PC-9 (cell line): Measurements from ENCODE around the gene DUSP16.

Source experiments
- CTCF ChIP-seq: fragments of 200-600 bp; sonication (generic); conservative IDR thresholded peaks from 2 replicates; pipeline ENCODE4 v1.6.1; 2017; ENCODE audit warnings: mixed run types, antibody characterized with exemption, mild to moderate bottlenecking, moderate library complexity
- EZH2 ChIP-seq: fragments of 200-600 bp; sonication (generic); IDR thresholded peaks from 2 replicates; pipeline ENCODE4 v1.8.0; 2017; ENCODE audit warnings: antibody characterized with exemption, low read depth

DNA sequence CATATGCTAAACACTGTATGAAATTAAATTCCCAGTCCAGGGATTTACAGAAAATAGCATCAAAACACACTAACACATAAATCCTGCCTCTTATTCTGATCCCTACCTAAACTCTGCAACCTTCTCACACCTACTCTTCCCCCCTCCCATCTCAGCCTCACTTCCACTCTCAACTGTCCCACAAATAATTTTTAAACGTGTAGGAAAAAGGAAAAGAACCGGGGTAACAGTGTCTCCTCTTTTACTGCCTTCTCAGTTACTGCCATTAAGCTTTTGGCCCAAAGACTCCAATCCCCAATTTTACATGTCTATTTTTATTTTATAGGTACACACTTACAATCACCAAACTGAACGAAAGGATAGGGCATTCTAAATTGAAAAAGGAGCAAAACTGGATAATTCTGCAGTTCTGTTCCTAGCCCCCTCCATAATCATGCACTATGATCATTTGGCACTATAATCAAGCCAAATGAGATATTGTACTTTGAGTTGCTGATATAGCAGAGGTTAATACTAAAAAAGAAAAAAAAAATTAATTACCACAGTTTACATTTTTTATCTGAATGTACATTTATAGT, 2.9 kb downstream of the DUSP16 start:
- TF ChIP-seq CTCF (no peak), EZH2 (no peak)
